BJ (cell line): ENCODE results near the gene KAT7. TPM values are rescaled to one million over a fixed set of nuclear protein-coding genes. Genes with fewer than 3 reads are reported as not detected.

ENCODE experiments used
- CTCF ChIA-PET: fragments of 350-600 bp; formaldehyde crosslinking; extraction: SDS; loops from one replicate; lab custom pipeline; 2021; ENCODE audit warnings: antibody characterized with exemption, inconsistent platforms; lab: Yijun Ruan, JAX
- POLR2A ChIA-PET: fragments of 300-600 bp; sonication (Branson Sonifier 250); formaldehyde crosslinking; extraction: SDS; loops from one replicate; lab custom pipeline; 2021; ENCODE audit warnings: antibody characterized with exemption; lab: Charles Lee
- DNase-seq: peaks from one replicate; pipeline ENCODE4 v3.0.0-alpha.2; 2011; ENCODE audit warnings: low read depth
- H3K27me3 ChIP-seq: 2 replicates; pipeline ENCODE4 v1.6.0; 2011; ENCODE audit warnings: low read length; ENCODE audit not compliant: control insufficient read depth, insufficient read depth
- H3K36me3 ChIP-seq: 2 replicates; pipeline ENCODE4 v1.5.1; 2011; ENCODE audit warnings: low read length; ENCODE audit not compliant: control insufficient read depth, insufficient read depth
- H3K4me3 ChIP-seq: 2 replicates; pipeline ENCODE4 v1.5.1; 2011; ENCODE audit warnings: low read depth, mild to moderate bottlenecking, control low read depth, low read length
- CTCF ChIP-seq: IDR thresholded peaks from 2 replicates; pipeline ENCODE4 v1.5.1; 2011; ENCODE audit warnings: low read depth, mild to moderate bottlenecking, control low read depth, inconsistent platforms, low read length, moderate library complexity; ENCODE audit not compliant: insufficient read depth
- polyA plus RNA-seq: library from polyadenylated mRNA; depleted of rRNA; stranded (reverse); fragments of >200 nt; gene quantifications from 2 replicates; pipeline ENCODE4 v1.2.3, GENCODE V29; 2011

KAT7 gene
- polyA plus RNA-seq, 1 experiment = 23.0 TPM

GRCh38 chr17:49819138-49819537 lies 30.7 kb downstream of the KAT7 start:
- ChIA-PET CTCF (no interaction called here), POLR2A (no interaction called here)
- H3K36me3 ChIP-seq = peaks cover 12% of the 10 kb centered on the region

GRCh38 chr17:49819651-49820050 lies 31.2 kb downstream of the KAT7 start:
- ChIA-PET POLR2A (no interaction called here), CTCF (no interaction called here)
- TF ChIP-seq CTCF = no peak
- no peak for DNase-seq
- Histone ChIP-seq H3K36me3 (peaks cover 11% of the 10 kb centered on the region), H3K27me3 (no peaks in the 10 kb centered on the region), H3K4me3 (no peak overlapping the region)

More at GRCh38 chr17:49819138-49819537, 30.7 kb downstream of the KAT7 start:
- no peak for TF ChIP-seq CTCF
- H3K4me3 ChIP-seq = no peak overlapping the region
- DNase-seq = no peak
- H3K27me3 ChIP-seq = no peaks in the 10 kb centered on the region

GRCh38 chr17:49820773-49821172 lies 32.3 kb downstream of the KAT7 start:
- Histone ChIP-seq H3K36me3 (peaks cover 11% of the 10 kb centered on the region), H3K4me3 (no peak overlapping the region), H3K27me3 (no peaks in the 10 kb centered on the region)
- ChIA-PET CTCF (no interaction called here), POLR2A (no interaction called here)
- no peak for DNase-seq
- TF ChIP-seq CTCF = no peak

- H3K4me3 ChIP-seq = no peak overlapping the region
- ChIA-PET POLR2A (no interaction called here), CTCF (no interaction called here)
- no peaks in the 10 kb centered on the region for H3K27me3 ChIP-seq
- DNase-seq = no peak
- peaks cover 12% of the 10 kb centered on the region for H3K36me3 ChIP-seq
- no peak for TF ChIP-seq CTCF
Observed at GRCh38 chr17:49821466-49821865, 33.0 kb downstream of the KAT7 start.

GRCh38 chr17:49821916-49822315 lies 33.4 kb downstream of the KAT7 start:
- no peak for TF ChIP-seq CTCF
- H3K4me3 ChIP-seq = no peak overlapping the region
- CTCF ChIA-PET = interaction anchor here (0.6 kb wide), 1 partner anchor 47 kb away, joined by 4 read pairs; no protein-coding TSS in a partner anchor
- H3K36me3 ChIP-seq = peaks cover 14% of the 10 kb centered on the region
- POLR2A ChIA-PET = no interaction called here
- DNase-seq = no peak
- H3K27me3 ChIP-seq = no peaks in the 10 kb centered on the region
